GM19099 (cell line): ENCODE results near the gene COL26A1.

ENCODE experiments used
- POLR2A ChIP-seq: IDR thresholded peaks from 3 replicates; pipeline ENCODE4 v1.6.1; 2011; ENCODE audit warnings: low read depth; ENCODE audit not compliant: insufficient read length; ENCODE audit errors: extremely low read depth

COL26A1 gene

GRCh38 chr7:101556453-101556968 is 193.8 kb downstream of the COL26A1 start:
- TF ChIP-seq POLR2A: no peak

- TF ChIP-seq POLR2A: no peak
Observed at GRCh38 chr7:101557421-101557820, 194.7 kb downstream of the COL26A1 start.

- no peak for TF ChIP-seq POLR2A
Observed at GRCh38 chr7:101557978-101558741, 195.5 kb downstream of the COL26A1 start.

- TF ChIP-seq POLR2A: no peak
Observed at GRCh38 chr7:101558742-101559325, 196.2 kb downstream of the COL26A1 start.

GRCh38 chr7:101559586-101559985 is 196.9 kb downstream of the COL26A1 start:
- TF ChIP-seq POLR2A: no peak

GRCh38 chr7:101560856-101561255 is 198.2 kb downstream of the COL26A1 start:
- no peak for TF ChIP-seq POLR2A

- TF ChIP-seq POLR2A: no peak
Observed at GRCh38 chr7:101562531-101563197, 200.0 kb downstream of the COL26A1 start.

- TF ChIP-seq POLR2A: no peak
Observed at GRCh38 chr7:101563198-101563901, 200.7 kb downstream of the COL26A1 start.

GRCh38 chr7:101563943-101564777 is 201.5 kb downstream of the COL26A1 start:
- no peak for TF ChIP-seq POLR2A

GRCh38 chr7:101564778-101565211 is 202.1 kb downstream of the COL26A1 start:
- TF ChIP-seq POLR2A: no peak

GRCh38 chr7:101565601-101566209 is 203.0 kb downstream of the COL26A1 start:
- TF ChIP-seq POLR2A: no peak

GRCh38 chr7:101567230-101567629 is 204.6 kb downstream of the COL26A1 start:
- TF ChIP-seq POLR2A: no peak

GRCh38 chr7:101572156-101572555 is 209.5 kb downstream of the COL26A1 start:
- no peak for TF ChIP-seq POLR2A

GRCh38 chr7:101575168-101575567 is 212.5 kb downstream of the COL26A1 start:
- TF ChIP-seq POLR2A: no peak

- TF ChIP-seq POLR2A: no peak
Observed at GRCh38 chr7:101575721-101576120, 213.0 kb downstream of the COL26A1 start.

GRCh38 chr7:101576998-101577397 is 214.3 kb downstream of the COL26A1 start:
- no peak for TF ChIP-seq POLR2A
